Endothelial cell of umbilical vein (primary cell): ENCODE measurements around the gene SDR39U1. TPM values are rescaled to one million over a fixed set of nuclear protein-coding genes. Genes with fewer than 3 reads are reported as not detected.

ENCODE experiments used
- BruUV-seq: library from RNA; stranded (reverse); fragments of 400-500 nt; replicated peaks from 2 replicates; lab custom pipeline; 2021; lab: Mats Ljungman, UMichigan
- CTCF ChIA-PET: fragments of 300-600, 350-600 bp; sonication (Branson Sonifier 250); formaldehyde crosslinking; loops from one replicate; lab custom pipeline; 2021; ENCODE audit warnings: antibody characterized with exemption, inconsistent platforms; lab: Charles Lee
- POLR2A ChIA-PET: fragments of 300-600, 350-600 bp; sonication (Branson Sonifier 250); formaldehyde crosslinking; loops from one replicate; lab custom pipeline; 2021; ENCODE audit warnings: antibody characterized with exemption, inconsistent platforms; lab: Charles Lee
- DNase-seq: peaks from one replicate; pipeline ENCODE4 v3.0.0-alpha.2; 2011; ENCODE audit warnings: low read depth, low spot score
- FAIRE-seq: peaks from 2 replicates; lab custom pipeline; 2011; peaks lifted over from hg19 to GRCh38; lab: Jason Lieb, UNC
- H2AFZ ChIP-seq: 2 replicates; pipeline ENCODE4 v1.6.0; 2012; ENCODE audit warnings: low read depth, low read length, control low read depth, inconsistent platforms
- H3K27ac ChIP-seq: 2 replicates; pipeline ENCODE4 v1.5.1; 2011; ENCODE audit warnings: low read depth, mild to moderate bottlenecking, control low read depth, low read length, moderate library complexity; ENCODE audit not compliant: insufficient read depth
- H3K27me3 ChIP-seq, 2 experiments: 2 replicates each; pipeline versions ENCODE4 v1.6.0 to v1.6.1; 2011; ENCODE audit warnings: low read length in 2 of 2, mixed read lengths in 1 of 2; ENCODE audit not compliant: control insufficient read depth in 2 of 2, insufficient read depth in 2 of 2
- H3K36me3 ChIP-seq, 2 experiments: 2 replicates in 1 of 2; 3 replicates in 1 of 2; pipeline ENCODE4 v1.5.1; 2011; ENCODE audit warnings: low read length in 2 of 2, mild to moderate bottlenecking in 1 of 2, moderate library complexity in 1 of 2; ENCODE audit not compliant: control insufficient read depth in 2 of 2, insufficient read depth in 2 of 2; ENCODE audit errors: extremely low read depth in 1 of 2
- H3K4me1 ChIP-seq: 3 replicates; pipeline ENCODE4 v1.5.1; 2011; ENCODE audit warnings: mild to moderate bottlenecking, low read length; ENCODE audit not compliant: control insufficient read depth, insufficient read depth; ENCODE audit errors: extremely low read depth
- H3K4me2 ChIP-seq: 2 replicates; pipeline ENCODE4 v1.6.1; 2011; ENCODE audit warnings: low read length, control low read depth, mixed read lengths; ENCODE audit not compliant: insufficient read depth
- H3K4me3 ChIP-seq, 3 experiments: fragments of 200-600 bp in 1 of 3; sonication (generic), shearing (Covaris generic) in 1 of 3; replicated peaks in 1 of 3; 2 replicates each; pipeline ENCODE4 v1.5.1; 2011 to 2016; ENCODE audit warnings: control low read depth in 3 of 3, low read length in 3 of 3, mild to moderate bottlenecking in 2 of 3, inconsistent platforms in 1 of 3, low read depth in 1 of 3, moderate library complexity in 1 of 3; ENCODE audit not compliant: insufficient read depth in 1 of 3
- H3K79me2 ChIP-seq: 2 replicates; pipeline ENCODE4 v1.6.0; 2012; ENCODE audit warnings: low read length, inconsistent platforms; ENCODE audit not compliant: control insufficient read depth, insufficient read depth
- H3K9ac ChIP-seq: replicated peaks from 2 replicates; pipeline ENCODE3; 2011; ENCODE audit warnings: low read length, control low read depth; ENCODE audit not compliant: insufficient read depth; ENCODE audit errors: extremely low read depth
- H3K9me1 ChIP-seq: replicated peaks from 3 replicates; pipeline ENCODE4 v1.6.0; 2011; ENCODE audit warnings: mild to moderate bottlenecking, low read length; ENCODE audit not compliant: control insufficient read depth, insufficient read depth; ENCODE audit errors: extremely low read depth
- H3K9me3 ChIP-seq: replicated peaks from 2 replicates; pipeline ENCODE4 v1.5.1; 2012; ENCODE audit warnings: low read length, inconsistent platforms; ENCODE audit not compliant: control insufficient read depth, insufficient read depth
- H4K20me1 ChIP-seq: replicated peaks from 2 replicates; pipeline ENCODE3; 2011; ENCODE audit warnings: mild to moderate bottlenecking, low read length; ENCODE audit not compliant: control insufficient read depth, insufficient read depth; ENCODE audit errors: extremely low read depth
- EZH2 ChIP-seq: IDR thresholded peaks from 2 replicates; pipeline ENCODE4 v1.6.1; 2012; ENCODE audit warnings: borderline replicate concordance, low read depth, mild to moderate bottlenecking, moderate library complexity, low read length, inconsistent platforms; ENCODE audit not compliant: severe bottlenecking
- GATA2 ChIP-seq: IDR thresholded peaks from 2 replicates; pipeline ENCODE4 v1.7.0; 2011; ENCODE audit warnings: low read depth, mild to moderate bottlenecking, moderate library complexity, mixed read lengths, low read length; ENCODE audit not compliant: insufficient read length, insufficient read depth
- MYC ChIP-seq: IDR thresholded peaks from one replicate; pipeline ENCODE4 v1.6.1; 2011; ENCODE audit warnings: mild to moderate bottlenecking, low read depth, low read length
- POLR2AphosphoS5 ChIP-seq: IDR thresholded peaks from 2 replicates; pipeline ENCODE4 v1.6.1; 2012; ENCODE audit warnings: low read depth, mild to moderate bottlenecking, control low read depth, low read length, moderate library complexity; ENCODE audit not compliant: insufficient read depth
- dilution Hi-C: fragments of 300-500 bp; cut with MboI; formaldehyde crosslinking; loops from one replicate; pipeline ENCODE4 v1.15.0; 2019; ENCODE audit warnings: low sequenced_read_pairs; ENCODE audit not compliant: extremely low pct_ligation_motif_present
- intact Hi-C: fragments of 100-400 bp; cut with micrococcal nuclease; formaldehyde crosslinking; loops from one replicate; pipeline ENCODE4 v1.10.0; 2022
- polyA plus RNA-seq, 4 experiments: library from polyadenylated mRNA; depleted of rRNA in 3 of 4; stranded (reverse) in 3 of 4; unstranded in 1 of 4; fragments of >200 nt; gene quantifications; 2 replicates each; pipeline versions ENCODE4 v1.2.1 to v1.2.3, GENCODE V29; 2011 to 2012; ENCODE audit warnings: missing spikeins in 1 of 4
- total RNA-seq: library from RNA; stranded (reverse); gene quantifications from 2 replicates; pipeline ENCODE4 v1.2.3, GENCODE V29; 2021
- TF ChIP-seq, protein P1 (sequence below): IDR thresholded peaks from 2 replicates; pipeline ENCODE4 v1.6.1; 2011; ENCODE audit not compliant: insufficient read depth, insufficient read length
- TF ChIP-seq, protein P2 (sequence below), 2 donors: IDR thresholded peaks; 1 replicate in 1 of 2; 2 replicates in 1 of 2; pipeline ENCODE4 v1.5.1; 2011; ENCODE audit warnings: low read length in 2 of 2, mild to moderate bottlenecking in 2 of 2, moderate library complexity in 2 of 2, control low read depth in 1 of 2, inconsistent platforms in 1 of 2, low read depth in 1 of 2; ENCODE audit not compliant: insufficient read depth in 1 of 2; ENCODE audit errors: extremely low read depth in 1 of 2

The SDR39U1 gene
- total and polyA plus RNA-seq, 2 donors (not counting 3 experiments of a cell fraction or from before 2014, with no cell fraction given): 40.2 to 72.6 TPM

DNA sequence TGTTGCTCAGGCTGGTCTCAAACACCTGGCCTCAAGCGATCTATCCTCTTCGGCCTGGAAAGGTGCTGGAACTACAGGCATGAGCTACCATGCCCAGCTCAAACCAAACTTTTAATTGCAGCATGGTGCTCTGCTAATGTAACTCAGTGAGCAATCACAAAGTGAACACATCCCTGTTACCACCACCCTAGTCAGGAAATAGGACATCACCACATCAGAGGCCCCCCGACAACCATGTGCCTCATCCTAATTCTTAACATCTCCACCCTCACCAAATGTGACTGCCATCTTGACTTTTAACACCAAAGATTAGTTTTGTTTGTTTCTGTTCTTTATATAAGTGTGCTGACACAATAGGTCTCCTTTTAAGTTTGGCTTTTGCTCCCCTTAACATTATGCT is 22.8 kb upstream of the SDR39U1 start:
- no peaks in the 10 kb centered on the region for H3K9me1 ChIP-seq
- H2AFZ ChIP-seq: no peak overlapping the region
- H3K4me2 ChIP-seq: no peak overlapping the region
- H3K36me3 ChIP-seq: no peaks in the 10 kb centered on the region
- POLR2A ChIA-PET: no interaction called here
- H4K20me1 ChIP-seq: no peaks in the 10 kb centered on the region
- H3K9me3 ChIP-seq: no peaks in the 10 kb centered on the region
- H3K4me1 ChIP-seq: no peaks in the 10 kb centered on the region
- DNase-seq (no peak), FAIRE-seq (no peak)
- H3K9ac ChIP-seq: no peak overlapping the region
- BruUV-seq: no TSS peak
- dilution Hi-C loops (no loop called here), intact Hi-C loops (no loop called here)
- TF ChIP-seq GATA2: no peak
- TF ChIP-seq POLR2AphosphoS5: no peak
- TF ChIP-seq, protein P1, sequence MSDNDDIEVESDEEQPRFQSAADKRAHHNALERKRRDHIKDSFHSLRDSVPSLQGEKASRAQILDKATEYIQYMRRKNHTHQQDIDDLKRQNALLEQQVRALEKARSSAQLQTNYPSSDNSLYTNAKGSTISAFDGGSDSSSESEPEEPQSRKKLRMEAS: no peak
- TF ChIP-seq, protein P2, sequence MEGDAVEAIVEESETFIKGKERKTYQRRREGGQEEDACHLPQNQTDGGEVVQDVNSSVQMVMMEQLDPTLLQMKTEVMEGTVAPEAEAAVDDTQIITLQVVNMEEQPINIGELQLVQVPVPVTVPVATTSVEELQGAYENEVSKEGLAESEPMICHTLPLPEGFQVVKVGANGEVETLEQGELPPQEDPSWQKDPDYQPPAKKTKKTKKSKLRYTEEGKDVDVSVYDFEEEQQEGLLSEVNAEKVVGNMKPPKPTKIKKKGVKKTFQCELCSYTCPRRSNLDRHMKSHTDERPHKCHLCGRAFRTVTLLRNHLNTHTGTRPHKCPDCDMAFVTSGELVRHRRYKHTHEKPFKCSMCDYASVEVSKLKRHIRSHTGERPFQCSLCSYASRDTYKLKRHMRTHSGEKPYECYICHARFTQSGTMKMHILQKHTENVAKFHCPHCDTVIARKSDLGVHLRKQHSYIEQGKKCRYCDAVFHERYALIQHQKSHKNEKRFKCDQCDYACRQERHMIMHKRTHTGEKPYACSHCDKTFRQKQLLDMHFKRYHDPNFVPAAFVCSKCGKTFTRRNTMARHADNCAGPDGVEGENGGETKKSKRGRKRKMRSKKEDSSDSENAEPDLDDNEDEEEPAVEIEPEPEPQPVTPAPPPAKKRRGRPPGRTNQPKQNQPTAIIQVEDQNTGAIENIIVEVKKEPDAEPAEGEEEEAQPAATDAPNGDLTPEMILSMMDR (IDR thresholded peaks at IDR 0.05; ENCODE audit: extremely low read depth in 1 of 2, insufficient read depth in 1 of 2, low read depth in 1 of 2, low read length in 2 of 2): no peak
- no peak for TF ChIP-seq EZH2
- no peak for TF ChIP-seq MYC
- no peaks in the 10 kb centered on the region for H3K79me2 ChIP-seq
- H3K4me3 ChIP-seq: no peak overlapping the region
- H3K27ac ChIP-seq: no peak overlapping the region
- CTCF ChIA-PET: no interaction called here
- no peaks in the 10 kb centered on the region for H3K27me3 ChIP-seq
